HG03565 (cell line): ENCODE measurements around the gene MPPED2.

Source experiments
- ATAC-seq: cut with Tn5 transposase; IDR thresholded peaks from one replicate; pipeline ENCODE4 v1.9.1; 2021; ENCODE audit warnings: mild to moderate bottlenecking, moderate library complexity; ENCODE audit not compliant: unreplicated experiment

MPPED2 gene

DNA sequence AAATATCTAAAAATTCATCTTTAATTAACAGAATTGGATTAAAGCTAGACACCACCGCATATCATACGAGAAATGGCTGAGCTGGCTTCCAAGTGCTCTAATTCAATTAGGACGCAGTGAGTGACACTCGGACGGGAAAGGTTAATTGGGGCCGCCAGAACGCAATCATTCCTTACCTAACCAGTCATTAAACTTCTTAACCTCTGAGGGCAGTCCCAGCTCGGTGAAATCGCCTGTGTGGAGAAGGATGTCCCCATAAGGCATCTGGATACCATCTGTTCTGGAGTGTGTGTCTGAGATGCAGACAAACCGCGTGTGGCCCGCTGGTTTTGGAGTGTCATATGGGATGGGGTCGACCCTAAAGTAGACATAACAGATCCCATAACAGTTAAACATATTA is 50.3 kb downstream of the MPPED2 start:
- ATAC-seq, result no peak

- no peak for ATAC-seq
These were observed 52.7 kb downstream of the MPPED2 start for GRCh38 chr11:30533445-30533947.

DNA sequence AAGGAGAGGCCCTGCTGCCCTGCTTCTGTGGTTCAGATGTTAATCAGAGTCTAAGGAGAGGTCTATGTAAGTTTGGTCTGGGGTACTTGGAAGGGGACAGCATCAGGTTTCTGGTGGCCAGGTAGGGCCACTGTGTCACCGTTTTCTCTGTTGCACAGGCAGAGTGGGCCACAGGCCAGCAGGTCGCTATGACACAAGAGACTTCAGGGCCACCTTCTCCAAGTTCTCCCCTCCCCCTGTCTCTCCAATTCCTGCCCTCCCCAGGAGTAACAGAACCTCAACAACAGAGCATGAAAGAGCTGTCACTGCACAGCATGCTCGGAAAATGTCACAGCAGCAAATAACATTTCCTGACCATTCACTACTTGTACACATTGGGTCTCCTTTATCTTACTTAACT is 58.6 kb downstream of the MPPED2 start:
- ATAC-seq, result no peak

DNA sequence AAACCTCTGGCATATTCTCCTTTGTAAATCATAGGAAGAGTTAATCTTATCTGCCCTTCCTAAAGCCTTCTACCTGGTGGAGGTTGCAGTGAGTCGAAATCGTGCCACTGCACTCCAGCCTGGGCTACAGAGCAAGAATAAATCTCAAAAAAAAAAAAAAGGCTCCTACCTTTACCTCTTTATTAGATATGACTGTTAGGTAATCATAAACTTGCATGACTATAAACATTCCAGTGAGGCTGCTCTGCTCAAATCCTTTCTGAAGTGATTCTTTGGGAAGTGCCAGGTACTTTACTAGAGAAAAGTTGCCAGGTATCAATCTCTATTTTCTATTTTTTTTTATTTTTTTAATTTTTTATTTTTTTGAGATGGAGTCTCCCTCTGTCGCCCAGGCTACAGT is 59.6 kb downstream of the MPPED2 start:
- no peak for ATAC-seq

- ATAC-seq, result no peak
These were observed 63.5 kb downstream of the MPPED2 start for GRCh38 chr11:30522536-30523243.

DNA sequence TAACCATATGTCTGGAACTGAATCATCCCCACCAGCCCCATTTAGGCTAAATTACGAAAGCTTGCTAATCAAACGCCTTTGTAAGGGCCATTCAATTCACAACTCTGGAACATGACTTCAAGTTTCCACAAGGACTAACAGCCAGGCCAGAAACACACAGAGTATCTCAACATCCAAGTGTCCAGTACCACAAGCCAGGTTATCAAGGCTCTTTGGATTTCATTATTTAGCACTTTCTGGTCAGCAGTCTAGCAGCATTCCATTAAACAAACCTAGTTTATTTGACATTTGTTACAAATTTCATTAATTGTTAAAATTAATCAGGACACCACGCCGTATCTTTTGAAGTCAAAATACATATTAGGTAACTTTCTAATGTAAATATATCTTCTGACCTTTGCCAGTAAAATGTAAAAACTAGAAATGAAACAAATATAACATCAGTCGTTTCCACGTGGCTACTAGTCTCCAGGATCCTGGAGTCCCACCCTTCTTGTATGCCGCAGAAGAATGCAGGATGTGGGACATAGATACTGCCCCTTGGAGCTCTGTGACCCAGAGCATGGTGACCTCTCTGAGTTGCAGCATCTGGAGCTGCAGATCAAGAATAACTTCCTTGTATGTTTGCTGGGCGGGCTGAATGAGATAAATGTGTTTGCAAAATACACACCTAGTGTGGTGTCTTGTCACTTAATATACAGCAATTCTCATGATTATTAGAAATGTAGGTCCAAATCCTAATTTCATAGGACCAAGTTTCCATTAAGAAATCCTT is 64.7 kb downstream of the MPPED2 start:
- no peak for ATAC-seq

GRCh38 chr11:30513087-30513486 is 73.1 kb downstream of the MPPED2 start:
- no peak for ATAC-seq

DNA sequence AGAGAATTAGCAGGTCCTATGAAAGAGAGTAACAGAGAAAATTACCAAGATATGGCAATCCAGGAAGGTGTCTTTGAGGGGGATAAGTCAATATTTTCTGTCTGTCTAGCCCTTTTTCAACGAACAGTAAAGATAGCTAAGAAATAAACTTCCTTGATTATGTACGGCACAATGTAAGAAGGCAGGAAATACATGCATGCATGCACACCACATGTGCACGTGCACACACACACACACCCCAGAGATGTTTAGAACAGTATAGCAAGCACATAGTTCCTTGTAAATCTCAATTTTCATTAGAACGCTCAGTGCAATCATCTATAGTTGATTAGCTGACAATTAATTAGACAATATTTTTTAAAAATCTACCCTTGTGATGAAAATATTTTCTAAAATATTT is 74.7 kb downstream of the MPPED2 start:
- no peak for ATAC-seq

DNA sequence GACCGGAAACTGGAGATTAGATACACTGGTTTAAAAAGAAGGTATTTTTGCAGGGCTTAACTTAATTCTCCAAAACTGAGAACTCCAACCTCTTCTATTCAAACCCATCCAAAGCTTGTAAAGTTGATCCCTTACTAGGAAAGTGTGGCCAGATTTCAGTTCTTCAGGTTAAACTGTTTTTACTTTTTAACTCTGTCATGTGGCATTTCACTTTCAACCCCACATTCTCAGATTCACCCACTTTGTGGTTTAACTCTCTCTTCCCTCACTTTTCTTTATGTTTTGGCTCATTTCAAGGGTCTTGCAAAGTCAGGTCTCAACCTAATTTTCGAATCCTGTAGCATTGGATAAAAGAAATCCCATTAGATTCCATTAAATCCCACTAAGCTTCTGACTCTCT is 75.4 kb downstream of the MPPED2 start:
- no peak for ATAC-seq

DNA sequence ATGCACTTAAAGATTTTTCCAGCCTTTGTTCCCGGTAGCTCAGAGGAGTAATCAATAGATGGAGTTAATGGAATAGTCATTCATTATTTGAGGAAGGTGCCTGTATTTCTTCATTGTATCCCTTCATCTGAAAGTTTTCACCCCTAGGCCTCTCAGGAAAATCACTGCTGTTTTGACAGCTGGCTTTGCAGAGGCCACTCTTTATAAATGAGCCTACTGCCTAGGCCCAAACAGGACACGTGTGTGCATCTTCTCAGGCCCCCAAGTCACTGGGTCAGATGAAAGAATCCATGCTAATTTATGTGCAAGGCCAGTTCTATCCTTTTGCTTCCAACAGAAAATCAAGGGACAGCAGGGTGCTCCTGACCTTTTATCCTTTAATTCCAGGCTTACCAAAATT is 76.8 kb downstream of the MPPED2 start:
- ATAC-seq, result no peak

DNA sequence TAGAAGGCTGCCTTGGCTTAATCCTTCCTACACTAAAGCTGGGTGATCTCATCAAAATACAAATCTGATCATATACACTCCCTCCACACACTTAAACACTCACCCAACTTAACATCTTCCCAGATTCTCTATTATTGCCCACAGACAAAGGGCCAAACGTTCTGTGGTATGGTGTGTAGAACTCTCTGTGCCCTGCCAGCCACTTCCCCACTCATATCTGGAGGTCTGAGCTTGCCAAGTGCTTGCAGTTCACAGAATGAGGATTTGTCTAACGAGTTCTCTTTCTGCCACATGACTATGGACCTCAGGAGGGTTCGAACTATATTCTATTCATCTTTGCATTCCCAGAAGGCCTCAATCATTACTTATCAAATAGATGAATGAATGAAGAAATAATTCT is 77.6 kb downstream of the MPPED2 start:
- no peak for ATAC-seq

DNA sequence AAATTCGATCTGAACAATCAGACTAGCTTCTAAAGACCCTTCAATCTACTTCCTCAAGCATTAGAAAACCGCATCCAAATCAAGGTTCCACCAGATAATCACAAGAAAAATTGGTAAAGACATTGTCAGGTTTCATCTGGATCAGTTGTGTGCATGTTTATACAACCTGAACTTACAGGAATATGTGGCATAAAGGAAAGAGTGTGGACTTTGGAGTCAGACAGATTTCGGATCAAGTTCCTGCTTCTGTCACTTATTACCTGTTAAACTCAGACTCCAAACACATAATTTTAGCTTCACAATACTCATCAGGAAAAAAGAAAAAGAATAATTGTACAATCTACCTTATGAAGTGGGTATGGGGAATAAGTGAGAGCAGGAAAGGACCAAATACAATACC is 80.5 kb downstream of the MPPED2 start:
- no peak for ATAC-seq

DNA sequence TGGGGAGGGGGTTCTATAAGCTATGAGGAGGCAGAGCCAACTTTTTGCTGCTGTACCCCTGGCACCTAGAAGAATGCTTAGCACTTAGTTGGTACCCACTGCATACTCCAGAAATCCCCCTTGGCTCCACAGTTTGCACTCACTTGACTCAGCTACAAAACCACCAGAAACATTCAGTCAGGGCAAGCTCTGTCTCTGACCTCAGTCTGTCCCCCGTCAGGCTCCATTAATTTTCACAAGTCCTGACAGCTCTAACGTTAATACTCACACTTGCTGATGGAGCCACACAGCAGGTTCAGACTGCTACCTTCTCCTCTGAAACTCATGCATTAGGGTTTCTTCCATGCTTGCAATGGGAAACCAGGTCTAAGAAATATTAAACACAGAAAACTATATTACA is 81.7 kb downstream of the MPPED2 start:
- no peak for ATAC-seq

- ATAC-seq, result no peak
These were observed 83.0 kb downstream of the MPPED2 start for GRCh38 chr11:30503156-30503555.

- no peak for ATAC-seq
These were observed 83.8 kb downstream of the MPPED2 start for GRCh38 chr11:30502305-30502704.

- no peak for ATAC-seq
These were observed 84.4 kb downstream of the MPPED2 start for GRCh38 chr11:30501744-30502143.

DNA sequence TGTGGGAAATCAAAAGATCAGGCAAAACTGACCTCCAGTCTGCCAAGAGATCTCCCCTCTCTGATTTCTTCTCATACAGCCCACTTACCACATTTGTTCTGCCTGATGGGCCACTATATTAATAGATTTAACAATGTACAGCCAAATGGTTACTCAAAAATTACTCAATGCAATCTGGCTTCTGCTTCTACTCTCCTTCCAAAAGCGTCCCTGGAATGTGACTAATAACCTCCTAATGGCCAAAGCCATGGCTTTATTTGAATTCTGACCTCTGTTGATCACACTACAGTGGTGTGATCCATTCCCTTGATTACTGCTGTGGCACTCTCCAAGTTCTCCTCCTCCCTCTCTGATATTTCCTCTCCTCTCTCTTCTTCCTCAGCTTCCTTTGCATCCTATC is 86.2 kb downstream of the MPPED2 start:
- no peak for ATAC-seq

GRCh38 chr11:30497600-30497999 is 88.6 kb downstream of the MPPED2 start:
- ATAC-seq, result no peak

DNA sequence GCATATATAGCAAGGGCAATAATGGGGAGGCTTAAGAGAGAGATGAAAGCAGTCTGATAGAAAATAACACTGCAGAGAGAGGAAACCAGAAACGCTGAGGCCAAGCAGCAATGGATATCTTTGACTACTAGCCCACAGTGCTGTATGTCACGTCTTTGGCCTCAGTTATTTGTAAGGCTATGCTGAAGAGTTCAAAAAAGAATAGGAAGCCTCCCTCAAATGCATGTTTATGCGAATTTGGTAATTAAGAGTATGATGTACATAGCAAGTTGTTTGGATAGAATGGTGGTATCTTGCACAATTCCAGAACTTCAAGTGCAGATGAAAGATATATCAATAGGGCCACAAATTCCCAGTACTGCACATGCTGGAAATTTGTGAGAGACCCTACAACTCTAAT is 89.2 kb downstream of the MPPED2 start:
- ATAC-seq, result no peak

DNA sequence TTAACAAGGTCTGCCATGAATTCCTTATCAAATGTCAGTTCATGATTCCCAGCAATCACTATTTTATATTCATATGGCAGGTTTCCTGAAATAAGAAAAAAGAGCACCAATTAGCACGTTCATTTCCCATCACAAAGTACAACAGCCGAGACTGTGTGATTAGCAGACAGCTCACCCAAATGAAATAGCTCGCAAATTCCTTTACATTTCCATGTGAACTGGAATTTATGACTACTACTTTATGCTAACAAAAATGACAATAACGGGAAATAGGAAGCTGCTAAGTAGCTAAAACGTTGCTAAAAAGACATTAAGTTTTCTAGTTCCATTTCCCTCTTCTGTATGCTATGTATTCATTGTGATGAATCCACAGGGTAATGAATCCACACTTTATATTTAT is 90.7 kb downstream of the MPPED2 start:
- no peak for ATAC-seq

- no peak for ATAC-seq
These were observed 96.6 kb downstream of the MPPED2 start for GRCh38 chr11:30489511-30489910.

DNA sequence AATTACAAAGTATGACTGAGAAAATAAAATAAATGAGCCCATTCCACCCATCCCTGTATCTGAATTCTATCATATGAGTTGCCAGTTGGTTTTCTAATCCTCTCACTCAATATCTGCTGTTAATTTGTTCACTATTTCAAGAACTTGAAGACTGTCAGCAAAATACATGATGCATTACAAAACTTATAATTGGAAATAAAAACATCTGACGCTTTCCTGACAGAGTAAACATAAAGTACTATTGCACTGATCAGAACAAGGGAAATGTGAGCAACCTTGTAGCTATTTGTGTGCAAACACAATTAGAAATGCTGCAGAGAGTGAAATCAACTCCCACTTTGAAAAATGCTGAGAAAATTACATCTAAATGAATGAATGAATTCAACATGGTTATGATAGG is 97.1 kb downstream of the MPPED2 start:
- no peak for ATAC-seq
